HG03135 (cell line): Measurements from ENCODE around the gene ZBTB8B.
"Not testable (repeated sequence)": the region's sequence is repeated elsewhere in the genome, so short reads cannot be mapped to it uniquely, and the experiment has no call there.

Experiments used
- ATAC-seq: cut with Tn5 transposase; IDR thresholded peaks from one replicate; pipeline ENCODE4 v1.9.1; 2021; ENCODE audit warnings: mild to moderate bottlenecking, moderate library complexity; ENCODE audit not compliant: unreplicated experiment

ZBTB8B gene

GRCh38 chr1:32464716-32465577 is at the start of gene ZBTB8B:
ZBTB8B (plus strand) TSS chr1:32465072; CDS start chr1:32470625, 5,553 bp downstream.
- no peak for ATAC-seq

GRCh38 chr1:32421775-32422174 is 43.1 kb upstream of the ZBTB8B start:
- ATAC-seq = no peak

GRCh38 chr1:32426489-32427255 is 38.2 kb upstream of the ZBTB8B start:
- no peak for ATAC-seq

- ATAC-seq = no peak
Measured at GRCh38 chr1:32427264-32427963, 37.5 kb upstream of the ZBTB8B start.

- ATAC-seq = no peak
Measured at GRCh38 chr1:32431736-32432400, 33.0 kb upstream of the ZBTB8B start.

GRCh38 chr1:32438136-32438535 is 26.7 kb upstream of the ZBTB8B start:
- no peak for ATAC-seq

- ATAC-seq = not testable (repeated sequence)
Measured at GRCh38 chr1:32438777-32439176, 26.1 kb upstream of the ZBTB8B start.

- ATAC-seq = not testable (repeated sequence)
Measured at GRCh38 chr1:32441467-32441866, 23.4 kb upstream of the ZBTB8B start.

GRCh38 chr1:32447469-32448185 is 17.2 kb upstream of the ZBTB8B start:
- ATAC-seq = no peak

- not testable (repeated sequence) for ATAC-seq
Measured at GRCh38 chr1:32448186-32448772, 16.6 kb upstream of the ZBTB8B start.

- no peak for ATAC-seq
Measured at GRCh38 chr1:32448773-32449456, 16.0 kb upstream of the ZBTB8B start.

- ATAC-seq = not testable (repeated sequence)
Measured at GRCh38 chr1:32449457-32449831, 15.4 kb upstream of the ZBTB8B start.

GRCh38 chr1:32454726-32455125 is 10.1 kb upstream of the ZBTB8B start:
- ATAC-seq = no peak

GRCh38 chr1:32455958-32456357 is 8.9 kb upstream of the ZBTB8B start:
- ATAC-seq = no peak

GRCh38 chr1:32458798-32459197 is 6.1 kb upstream of the ZBTB8B start:
- not testable (repeated sequence) for ATAC-seq

- not testable (repeated sequence) for ATAC-seq
Measured at GRCh38 chr1:32462977-32463376, 1.9 kb upstream of the ZBTB8B start.

- ATAC-seq = no peak
Measured at GRCh38 chr1:32464191-32464715, 619 bp upstream of the ZBTB8B start.

GRCh38 chr1:32465578-32465933 is 684 bp downstream of the ZBTB8B start:
- ATAC-seq = no peak

- no peak for ATAC-seq
Measured at GRCh38 chr1:32466761-32467160, 1.9 kb downstream of the ZBTB8B start.
